GM12872 (cell line): ENCODE results near the gene IKBKG.

Source experiments
- TF ChIP-seq, protein P1 (sequence below): IDR thresholded peaks from 3 replicates; pipeline ENCODE4 v1.5.1; 2011; ENCODE audit warnings: low read depth, mild to moderate bottlenecking, low read length, moderate library complexity; ENCODE audit not compliant: insufficient read depth

IKBKG gene

DNA sequence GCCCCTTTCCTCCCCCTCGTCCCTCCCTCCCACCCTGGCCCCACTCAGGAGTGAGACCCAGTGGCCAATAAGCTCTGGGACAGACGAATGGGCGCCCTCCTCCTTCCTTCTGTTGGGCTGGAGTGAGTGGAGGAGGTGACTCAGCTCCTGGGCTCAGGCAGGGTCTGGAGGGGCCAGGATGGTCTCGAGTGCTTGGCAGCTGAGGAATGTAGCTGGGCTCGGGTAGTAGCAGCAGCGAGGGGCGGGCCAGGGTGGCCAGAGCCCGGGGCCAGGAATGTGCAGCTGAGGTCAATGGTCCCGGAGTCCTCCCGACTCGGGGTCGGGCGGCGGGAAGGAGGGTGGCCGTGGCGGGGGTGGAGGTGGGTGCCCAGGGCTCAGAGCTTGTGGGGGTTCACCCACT, 15.8 kb upstream of the IKBKG start:
- TF ChIP-seq, protein P1, sequence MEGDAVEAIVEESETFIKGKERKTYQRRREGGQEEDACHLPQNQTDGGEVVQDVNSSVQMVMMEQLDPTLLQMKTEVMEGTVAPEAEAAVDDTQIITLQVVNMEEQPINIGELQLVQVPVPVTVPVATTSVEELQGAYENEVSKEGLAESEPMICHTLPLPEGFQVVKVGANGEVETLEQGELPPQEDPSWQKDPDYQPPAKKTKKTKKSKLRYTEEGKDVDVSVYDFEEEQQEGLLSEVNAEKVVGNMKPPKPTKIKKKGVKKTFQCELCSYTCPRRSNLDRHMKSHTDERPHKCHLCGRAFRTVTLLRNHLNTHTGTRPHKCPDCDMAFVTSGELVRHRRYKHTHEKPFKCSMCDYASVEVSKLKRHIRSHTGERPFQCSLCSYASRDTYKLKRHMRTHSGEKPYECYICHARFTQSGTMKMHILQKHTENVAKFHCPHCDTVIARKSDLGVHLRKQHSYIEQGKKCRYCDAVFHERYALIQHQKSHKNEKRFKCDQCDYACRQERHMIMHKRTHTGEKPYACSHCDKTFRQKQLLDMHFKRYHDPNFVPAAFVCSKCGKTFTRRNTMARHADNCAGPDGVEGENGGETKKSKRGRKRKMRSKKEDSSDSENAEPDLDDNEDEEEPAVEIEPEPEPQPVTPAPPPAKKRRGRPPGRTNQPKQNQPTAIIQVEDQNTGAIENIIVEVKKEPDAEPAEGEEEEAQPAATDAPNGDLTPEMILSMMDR, result no peak

GRCh38 chrX:154532690-154533089, 14.7 kb upstream of the IKBKG start:
- TF ChIP-seq, protein P1, result no peak

GRCh38 chrX:154534526-154535322, 12.7 kb upstream of the IKBKG start:
- TF ChIP-seq, protein P1, result peak; percentile 90

DNA sequence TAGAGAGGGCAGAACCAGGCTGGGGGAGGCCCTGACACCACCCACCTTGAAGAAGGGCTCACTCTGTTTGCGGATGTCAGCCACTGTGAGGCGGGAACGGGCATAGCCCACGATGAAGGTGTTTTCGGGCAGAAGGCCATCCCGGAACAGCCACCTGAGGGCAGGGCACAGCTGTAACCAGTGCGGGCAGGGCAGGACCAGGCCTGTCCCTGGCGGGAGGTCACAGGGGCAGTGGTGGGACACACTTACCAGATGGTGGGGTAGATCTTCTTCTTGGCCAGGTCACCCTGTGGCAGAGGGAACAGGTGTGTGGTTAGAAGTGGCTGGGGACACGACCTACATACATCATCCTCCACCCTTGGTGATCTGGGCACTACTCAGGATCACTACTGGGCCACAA, 11.5 kb upstream of the IKBKG start:
- TF ChIP-seq, protein P1, result no peak

GRCh38 chrX:154539077-154539476, 8.3 kb upstream of the IKBKG start:
- TF ChIP-seq, protein P1, result no peak

DNA sequence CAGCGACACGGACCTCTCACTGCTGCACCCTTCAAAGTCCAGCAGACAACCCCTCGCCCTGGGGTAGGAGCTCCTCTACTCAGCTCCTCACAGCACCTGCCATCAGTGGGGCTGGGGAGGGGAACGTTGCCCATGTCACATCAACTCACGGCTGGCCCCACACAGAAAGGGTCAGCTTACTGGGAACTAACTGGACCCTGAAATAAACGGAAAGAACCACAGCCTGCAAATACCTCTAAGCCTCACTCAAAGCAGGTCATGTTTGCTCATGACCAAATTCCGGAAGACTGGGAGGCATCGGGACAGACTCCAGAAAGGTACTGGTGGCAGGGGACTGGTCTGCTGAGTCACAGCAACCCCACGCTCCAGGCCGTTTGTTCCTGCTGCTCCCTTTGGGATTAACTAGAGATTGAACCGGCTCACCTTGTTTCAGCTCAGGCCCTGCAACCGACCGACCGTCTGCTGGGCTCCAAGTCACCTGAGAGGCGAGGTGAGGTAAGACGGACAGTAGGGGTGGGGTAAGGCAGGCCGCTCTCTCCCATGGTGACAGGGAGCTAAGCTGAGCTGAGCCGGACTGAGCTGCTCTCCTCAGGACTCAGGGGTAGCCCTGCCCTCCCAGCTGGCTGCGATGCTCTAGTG, 6.4 kb upstream of the IKBKG start:
- TF ChIP-seq, protein P1, result no peak

DNA sequence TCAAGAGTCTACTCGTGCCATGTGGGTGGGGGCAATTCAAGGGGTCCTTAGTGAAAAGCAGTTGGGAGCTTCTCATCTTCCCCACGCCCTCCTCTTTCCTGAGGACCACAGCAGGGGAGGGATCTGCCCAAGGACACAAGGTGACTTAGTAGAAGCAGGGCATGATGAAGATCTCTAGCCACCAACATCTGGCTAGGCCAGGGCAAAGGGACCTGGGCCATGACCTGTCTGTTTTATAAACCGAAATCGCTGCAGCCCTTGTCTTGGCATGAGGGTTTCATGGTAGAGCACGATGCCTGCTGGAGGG, 5.9 kb upstream of the IKBKG start:
- TF ChIP-seq, protein P1, result no peak
